Astrocyte (in vitro differentiated cells and primary cell): ENCODE results near the gene SEMA3A.

ENCODE experiments used
- EZH2 ChIP-seq: IDR thresholded peaks from 2 replicates; pipeline ENCODE4 v1.6.1; 2012; ENCODE audit warnings: mild to moderate bottlenecking, low read length, inconsistent platforms; ENCODE audit not compliant: insufficient read depth
- TF ChIP-seq, protein P1 (sequence below): IDR thresholded peaks from 2 replicates; pipeline ENCODE4 v1.5.1; 2011; ENCODE audit warnings: low read depth, mild to moderate bottlenecking, inconsistent platforms, low read length, moderate library complexity; ENCODE audit not compliant: insufficient read depth

GRCh38 chr7:84083846-84084245, 110.7 kb downstream of the SEMA3A start:
- TF ChIP-seq, protein P1, sequence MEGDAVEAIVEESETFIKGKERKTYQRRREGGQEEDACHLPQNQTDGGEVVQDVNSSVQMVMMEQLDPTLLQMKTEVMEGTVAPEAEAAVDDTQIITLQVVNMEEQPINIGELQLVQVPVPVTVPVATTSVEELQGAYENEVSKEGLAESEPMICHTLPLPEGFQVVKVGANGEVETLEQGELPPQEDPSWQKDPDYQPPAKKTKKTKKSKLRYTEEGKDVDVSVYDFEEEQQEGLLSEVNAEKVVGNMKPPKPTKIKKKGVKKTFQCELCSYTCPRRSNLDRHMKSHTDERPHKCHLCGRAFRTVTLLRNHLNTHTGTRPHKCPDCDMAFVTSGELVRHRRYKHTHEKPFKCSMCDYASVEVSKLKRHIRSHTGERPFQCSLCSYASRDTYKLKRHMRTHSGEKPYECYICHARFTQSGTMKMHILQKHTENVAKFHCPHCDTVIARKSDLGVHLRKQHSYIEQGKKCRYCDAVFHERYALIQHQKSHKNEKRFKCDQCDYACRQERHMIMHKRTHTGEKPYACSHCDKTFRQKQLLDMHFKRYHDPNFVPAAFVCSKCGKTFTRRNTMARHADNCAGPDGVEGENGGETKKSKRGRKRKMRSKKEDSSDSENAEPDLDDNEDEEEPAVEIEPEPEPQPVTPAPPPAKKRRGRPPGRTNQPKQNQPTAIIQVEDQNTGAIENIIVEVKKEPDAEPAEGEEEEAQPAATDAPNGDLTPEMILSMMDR: no peak
- TF ChIP-seq EZH2: no peak
